Left ventricle myocardium inferior (tissue), 1 donor: Measurements from ENCODE around the gene TMEM200B. TPM values are rescaled to one million over a fixed set of nuclear protein-coding genes. Genes with fewer than 3 reads are reported as not detected.

ENCODE experiments used
- DNase-seq: peaks from one replicate; pipeline ENCODE4 v3.0.0-alpha.2; 2020
- H3K27ac ChIP-seq: fragments of 200-600 bp; replicated peaks from 2 replicates; pipeline ENCODE4 v1.8.0; 2021
- H3K27me3 ChIP-seq: fragments of 200-600 bp; 2 replicates; pipeline ENCODE4 v1.8.0; 2021; ENCODE audit warnings: low read depth
- H3K36me3 ChIP-seq: fragments of 200-600 bp; 2 replicates; pipeline ENCODE4 v1.8.0; 2021
- H3K4me1 ChIP-seq: fragments of 200-600 bp; 2 replicates; pipeline ENCODE4 v1.8.0; 2021
- H3K4me3 ChIP-seq: fragments of 200-600 bp; 2 replicates; pipeline ENCODE4 v1.8.0; 2021; ENCODE audit warnings: mild to moderate bottlenecking, moderate library complexity
- H3K9me3 ChIP-seq: fragments of 200-600 bp; replicated peaks from 2 replicates; pipeline ENCODE4 v1.8.0; 2021
- CTCF ChIP-seq: fragments of 200-600 bp; IDR thresholded peaks from 2 replicates; pipeline ENCODE4 v1.8.0; 2021; ENCODE audit warnings: antibody characterized with exemption, mild to moderate bottlenecking, borderline replicate concordance
- intact Hi-C: fragments of 100-400 bp; cut with micrococcal nuclease; formaldehyde crosslinking; loops from one replicate; pipeline ENCODE4 v1.11.0; 2022
- total RNA-seq: library from RNA; stranded (reverse); fragmentation: NEBNext Ultra II Directional; extraction: Animal tissue kit (Norgen Biotek cat#: 25700); gene quantifications from one replicate; pipeline ENCODE4 v1.2.1, GENCODE V29; 2021
- donor health status: DM: no; HTN: yes; CAD: no; lungs with severe emphysema.

The TMEM200B gene
- total RNA-seq, 1 donor from 2014 or later, result 1.6 TPM

DNA sequence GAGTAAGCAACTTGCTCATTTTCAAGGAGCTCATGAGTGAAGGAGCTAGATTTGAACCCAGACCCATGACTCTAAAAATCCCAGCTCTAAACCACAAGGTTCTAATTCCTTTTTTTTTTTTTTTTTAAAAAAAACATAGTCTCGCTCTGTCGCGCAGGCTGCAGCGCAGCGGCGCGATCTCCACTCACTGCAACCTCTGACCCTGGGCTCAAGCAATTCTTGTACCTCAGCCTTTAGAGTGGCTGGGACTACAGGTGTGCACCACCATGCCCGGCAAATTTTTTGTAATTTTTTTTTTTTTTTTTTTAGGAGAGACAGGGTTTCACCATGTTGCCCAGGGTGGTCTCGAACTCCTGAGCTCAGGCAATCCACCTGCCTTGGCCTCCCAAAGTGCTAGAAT is 44.2 kb upstream of the TMEM200B start:
- DNase-seq, result no peak
- no peak overlapping the region for H3K27ac ChIP-seq
- H3K27me3 ChIP-seq, result no peaks in the 10 kb centered on the region
- peaks cover 35% of the 10 kb centered on the region for H3K36me3 ChIP-seq
- no peak for TF ChIP-seq CTCF
- no peak overlapping the region for H3K4me3 ChIP-seq
- intact Hi-C loops, result no loop called here
- no peaks in the 10 kb centered on the region for H3K9me3 ChIP-seq
- H3K4me1 ChIP-seq, result peaks cover 83% of the 10 kb centered on the region

GRCh38 chr1:29166291-29166878 is 42.7 kb upstream of the TMEM200B start:
- intact Hi-C loops, result no loop called here
- no peak for DNase-seq
- Histone ChIP-seq H3K9me3 (no peaks in the 10 kb centered on the region), H3K4me1 (peaks cover 83% of the 10 kb centered on the region), H3K36me3 (peaks cover 32% of the 10 kb centered on the region), H3K27me3 (no peaks in the 10 kb centered on the region), H3K27ac (no peak overlapping the region), H3K4me3 (no peak overlapping the region)
- no peak for TF ChIP-seq CTCF

DNA sequence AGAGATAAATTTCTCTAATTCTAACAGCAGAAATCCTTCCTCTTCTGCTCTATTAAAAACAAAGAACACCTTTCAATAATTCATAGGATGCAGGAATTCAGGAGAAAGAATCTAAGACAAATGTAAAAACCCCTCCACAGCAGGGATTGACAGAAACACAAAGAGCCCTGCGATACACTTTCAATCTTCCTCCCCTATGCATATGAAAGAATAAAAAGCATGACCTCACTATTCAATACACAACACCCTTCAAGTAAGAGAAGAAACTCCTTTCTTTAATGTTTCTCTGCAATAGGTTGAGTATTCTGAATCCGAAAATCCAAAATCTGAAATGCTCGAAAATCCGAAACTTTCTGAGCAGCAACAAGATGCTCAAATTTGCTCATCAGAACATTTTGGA is 40.9 kb upstream of the TMEM200B start:
- no peaks in the 10 kb centered on the region for H3K27me3 ChIP-seq
- no peak for DNase-seq
- no peak overlapping the region for H3K4me3 ChIP-seq
- no peaks in the 10 kb centered on the region for H3K9me3 ChIP-seq
- intact Hi-C loops, result no loop called here
- H3K27ac ChIP-seq, result no peak overlapping the region
- TF ChIP-seq CTCF, result no peak
- H3K4me1 ChIP-seq, result peaks cover 83% of the 10 kb centered on the region
- peaks cover 45% of the 10 kb centered on the region for H3K36me3 ChIP-seq

GRCh38 chr1:29162476-29163138 is 38.9 kb upstream of the TMEM200B start:
- TF ChIP-seq CTCF, result no peak
- Histone ChIP-seq H3K27me3 (no peaks in the 10 kb centered on the region), H3K9me3 (no peaks in the 10 kb centered on the region), H3K4me1 (peaks cover 74% of the 10 kb centered on the region), H3K27ac (no peak overlapping the region), H3K4me3 (no peak overlapping the region), H3K36me3 (peaks cover 60% of the 10 kb centered on the region)
- intact Hi-C loops, result no loop called here
- DNase-seq, result peak; percentile 35

DNA sequence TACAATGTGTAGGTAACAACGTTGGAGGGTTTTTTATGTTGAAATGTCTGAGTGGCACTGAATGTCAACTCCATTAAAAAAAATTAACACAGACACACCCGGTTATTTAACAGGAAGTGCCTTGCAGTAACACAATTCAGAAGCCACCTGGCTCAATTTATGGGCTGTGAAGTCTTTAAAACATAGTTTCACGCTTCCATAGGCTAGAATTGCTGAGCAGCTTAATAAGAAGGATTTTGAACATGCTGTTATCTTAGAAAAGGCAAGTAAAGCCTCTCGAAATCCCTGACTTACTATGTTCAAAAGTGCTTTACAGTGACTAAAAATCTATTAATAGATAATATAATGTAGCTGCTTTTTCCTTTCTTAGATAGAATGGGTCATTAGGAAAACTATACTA is 38.3 kb upstream of the TMEM200B start:
- H3K27ac ChIP-seq, result no peak overlapping the region
- no peaks in the 10 kb centered on the region for H3K27me3 ChIP-seq
- peaks cover 77% of the 10 kb centered on the region for H3K4me1 ChIP-seq
- no peaks in the 10 kb centered on the region for H3K9me3 ChIP-seq
- TF ChIP-seq CTCF, result no peak
- peaks cover 59% of the 10 kb centered on the region for H3K36me3 ChIP-seq
- intact Hi-C loops, result no loop called here
- no peak overlapping the region for H3K4me3 ChIP-seq
- no peak for DNase-seq
